ENCODE measurements around the gene GRIK3.
A peak's percentile ranks its signal among the peaks of the same experiment; 100 is the strongest.

GRIK3 gene

DNA sequence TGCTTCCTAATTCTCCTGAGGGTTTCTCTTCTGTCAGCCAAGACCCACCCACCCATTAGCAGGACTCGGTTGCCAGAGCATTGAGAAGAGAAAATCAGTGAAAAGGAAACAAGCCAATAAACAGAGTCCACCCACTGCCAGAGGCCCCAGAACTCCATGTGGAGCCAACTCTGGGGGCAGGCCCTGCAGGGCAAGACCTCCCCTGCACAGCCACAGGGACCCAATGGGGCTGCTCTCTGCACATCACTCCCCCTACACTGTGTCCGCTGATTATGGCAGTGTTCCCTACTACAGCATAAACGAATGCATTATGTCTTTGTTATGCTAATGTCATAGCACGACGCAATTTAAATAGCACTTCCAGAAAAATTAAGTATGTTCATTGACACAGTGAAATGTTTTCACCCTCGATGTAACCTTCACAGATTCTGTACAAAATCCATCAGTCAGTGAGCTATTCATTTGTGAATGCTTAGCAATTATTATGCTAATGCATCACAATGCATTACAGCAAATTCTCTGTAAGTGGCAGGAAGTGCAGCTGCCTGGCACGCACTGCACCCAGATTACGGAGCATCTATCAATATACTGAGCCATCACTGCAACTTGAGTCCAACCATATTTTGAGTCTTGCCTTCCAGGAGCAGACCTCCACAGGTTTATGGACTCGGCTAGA, 56.4 kb downstream of the GRIK3 start:
- no peaks in the 10 kb centered on the region for H3K4me1 ChIP-seq
- no peak for DNase-seq
- TF ChIP-seq, protein P1, sequence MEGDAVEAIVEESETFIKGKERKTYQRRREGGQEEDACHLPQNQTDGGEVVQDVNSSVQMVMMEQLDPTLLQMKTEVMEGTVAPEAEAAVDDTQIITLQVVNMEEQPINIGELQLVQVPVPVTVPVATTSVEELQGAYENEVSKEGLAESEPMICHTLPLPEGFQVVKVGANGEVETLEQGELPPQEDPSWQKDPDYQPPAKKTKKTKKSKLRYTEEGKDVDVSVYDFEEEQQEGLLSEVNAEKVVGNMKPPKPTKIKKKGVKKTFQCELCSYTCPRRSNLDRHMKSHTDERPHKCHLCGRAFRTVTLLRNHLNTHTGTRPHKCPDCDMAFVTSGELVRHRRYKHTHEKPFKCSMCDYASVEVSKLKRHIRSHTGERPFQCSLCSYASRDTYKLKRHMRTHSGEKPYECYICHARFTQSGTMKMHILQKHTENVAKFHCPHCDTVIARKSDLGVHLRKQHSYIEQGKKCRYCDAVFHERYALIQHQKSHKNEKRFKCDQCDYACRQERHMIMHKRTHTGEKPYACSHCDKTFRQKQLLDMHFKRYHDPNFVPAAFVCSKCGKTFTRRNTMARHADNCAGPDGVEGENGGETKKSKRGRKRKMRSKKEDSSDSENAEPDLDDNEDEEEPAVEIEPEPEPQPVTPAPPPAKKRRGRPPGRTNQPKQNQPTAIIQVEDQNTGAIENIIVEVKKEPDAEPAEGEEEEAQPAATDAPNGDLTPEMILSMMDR (IDR thresholded peaks at IDR 0.05; ENCODE audit: low read depth, low read length), result no peak
- no peak overlapping the region for H3K4me3 ChIP-seq (ENCODE audit: low read depth, low read length)
- H3K27me3 ChIP-seq, result no peaks in the 10 kb centered on the region
- H3K9me3 ChIP-seq, result no peaks in the 10 kb centered on the region
- no peaks in the 10 kb centered on the region for H3K36me3 ChIP-seq

GRCh38 chr1:36975642-36976041, 58.7 kb downstream of the GRIK3 start:
- no peak overlapping the region for H3K4me3 ChIP-seq (ENCODE audit: low read depth, low read length)
- no peaks in the 10 kb centered on the region for H3K4me1 ChIP-seq
- no peak for DNase-seq
- no peaks in the 10 kb centered on the region for H3K9me3 ChIP-seq
- TF ChIP-seq, protein P1 (IDR thresholded peaks at IDR 0.05; ENCODE audit: low read depth, low read length), result no peak
- no peaks in the 10 kb centered on the region for H3K27me3 ChIP-seq
- no peaks in the 10 kb centered on the region for H3K36me3 ChIP-seq

DNA sequence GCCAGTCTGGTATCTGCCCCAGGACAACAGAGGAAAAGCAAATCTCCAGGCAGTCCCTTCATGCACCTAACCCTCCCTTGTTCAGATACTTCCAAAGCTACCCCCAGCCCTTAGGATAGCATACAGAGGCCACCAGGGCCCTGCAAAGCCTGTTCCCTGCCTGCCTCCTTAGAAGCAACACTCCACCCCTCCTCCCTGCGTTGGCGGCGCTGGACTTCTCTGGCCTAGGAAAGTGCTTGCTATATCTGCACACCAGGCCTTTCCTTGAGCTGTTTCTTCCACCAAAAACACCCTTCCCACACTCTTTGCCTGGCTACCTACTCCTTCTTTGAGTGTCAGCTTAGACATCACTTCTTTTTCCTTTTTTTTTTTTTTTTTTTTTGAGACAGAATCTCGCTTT, 61.3 kb downstream of the GRIK3 start:
- Histone ChIP-seq H3K9me3 (no peaks in the 10 kb centered on the region), H3K4me1 (no peaks in the 10 kb centered on the region), H3K36me3 (no peaks in the 10 kb centered on the region), H3K4me3 (ENCODE audit: low read depth, low read length) (no peak overlapping the region), H3K27me3 (no peaks in the 10 kb centered on the region)
- TF ChIP-seq, protein P1 (IDR thresholded peaks at IDR 0.05; ENCODE audit: low read depth, low read length), result no peak
- DNase-seq, result no peak

GRCh38 chr1:36971852-36972618, 62.3 kb downstream of the GRIK3 start:
- no peaks in the 10 kb centered on the region for H3K9me3 ChIP-seq
- no peak for DNase-seq
- H3K36me3 ChIP-seq, result no peaks in the 10 kb centered on the region
- no peak overlapping the region for H3K4me3 ChIP-seq (ENCODE audit: low read depth, low read length)
- H3K4me1 ChIP-seq, result no peaks in the 10 kb centered on the region; the same call in 1 of the 2 replicates
- no peaks in the 10 kb centered on the region for H3K27me3 ChIP-seq
- TF ChIP-seq, protein P1 (IDR thresholded peaks at IDR 0.05; ENCODE audit: low read depth, low read length), result no peak

DNA sequence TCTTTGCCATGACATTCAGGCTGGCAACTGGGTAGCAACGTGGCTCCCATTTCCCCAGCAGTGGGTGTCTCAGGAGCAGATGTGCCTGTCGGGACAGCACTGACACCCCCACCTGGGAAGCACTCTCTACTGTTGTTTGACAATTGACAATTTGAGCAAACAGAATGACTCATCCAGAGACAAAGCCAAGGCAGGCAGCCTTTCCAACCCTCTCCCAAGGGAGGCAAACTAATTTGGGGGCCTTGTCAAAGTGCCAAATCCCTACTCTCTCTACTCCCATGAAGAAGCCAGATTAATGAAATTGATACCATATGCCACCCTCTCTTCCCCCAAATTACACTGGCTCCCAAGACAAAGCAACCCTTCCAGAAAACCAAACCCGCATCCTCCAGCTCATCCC, 65.6 kb downstream of the GRIK3 start:
- Histone ChIP-seq H3K27me3 (no peaks in the 10 kb centered on the region), H3K4me3 (ENCODE audit: low read depth, low read length) (no peak overlapping the region), H3K9me3 (no peaks in the 10 kb centered on the region), H3K4me1 (no peaks in the 10 kb centered on the region; the same call in 1 of the 2 replicates), H3K36me3 (no peaks in the 10 kb centered on the region)
- TF ChIP-seq, protein P1 (IDR thresholded peaks at IDR 0.05; ENCODE audit: low read depth, low read length), result no peak
- DNase-seq, result peak; percentile 30

DNA sequence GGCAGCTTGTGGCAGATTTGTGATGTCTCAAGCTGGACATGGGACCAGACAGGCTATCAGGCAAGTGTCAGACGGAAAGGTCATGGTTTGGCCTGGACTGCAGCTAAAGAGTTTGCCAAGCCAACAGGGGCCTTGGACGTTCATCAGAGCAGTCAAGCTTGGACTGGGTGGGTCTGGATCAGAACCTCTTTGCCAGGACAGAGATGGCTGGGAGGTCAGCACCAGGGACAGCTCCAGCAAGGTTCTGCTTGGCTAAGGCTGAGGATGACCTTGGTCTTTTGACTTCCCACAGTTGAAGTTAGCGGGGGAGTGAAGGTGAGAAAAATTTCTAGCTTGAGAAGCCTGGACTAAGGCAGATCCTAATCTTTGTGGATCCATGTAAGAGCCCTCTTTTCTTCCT, 68.1 kb downstream of the GRIK3 start:
- H3K36me3 ChIP-seq, result no peaks in the 10 kb centered on the region
- no peaks in the 10 kb centered on the region for H3K27me3 ChIP-seq
- H3K9me3 ChIP-seq, result no peaks in the 10 kb centered on the region
- H3K4me3 ChIP-seq (ENCODE audit: low read depth, low read length), result no peak overlapping the region
- TF ChIP-seq, protein P1 (IDR thresholded peaks at IDR 0.05; ENCODE audit: low read depth, low read length), result no peak
- DNase-seq, result no peak
- H3K4me1 ChIP-seq, result no peaks in the 10 kb centered on the region; the same call in 1 of the 2 replicates
